ENCODE data around the gene PTPRQ.
A peak's percentile ranks its signal among the peaks of the same experiment; 100 is the strongest.
"Not testable (repeated sequence)": the region's sequence is repeated elsewhere in the genome, so short reads cannot be mapped to it uniquely, and the experiment has no call there.

PTPRQ gene

DNA sequence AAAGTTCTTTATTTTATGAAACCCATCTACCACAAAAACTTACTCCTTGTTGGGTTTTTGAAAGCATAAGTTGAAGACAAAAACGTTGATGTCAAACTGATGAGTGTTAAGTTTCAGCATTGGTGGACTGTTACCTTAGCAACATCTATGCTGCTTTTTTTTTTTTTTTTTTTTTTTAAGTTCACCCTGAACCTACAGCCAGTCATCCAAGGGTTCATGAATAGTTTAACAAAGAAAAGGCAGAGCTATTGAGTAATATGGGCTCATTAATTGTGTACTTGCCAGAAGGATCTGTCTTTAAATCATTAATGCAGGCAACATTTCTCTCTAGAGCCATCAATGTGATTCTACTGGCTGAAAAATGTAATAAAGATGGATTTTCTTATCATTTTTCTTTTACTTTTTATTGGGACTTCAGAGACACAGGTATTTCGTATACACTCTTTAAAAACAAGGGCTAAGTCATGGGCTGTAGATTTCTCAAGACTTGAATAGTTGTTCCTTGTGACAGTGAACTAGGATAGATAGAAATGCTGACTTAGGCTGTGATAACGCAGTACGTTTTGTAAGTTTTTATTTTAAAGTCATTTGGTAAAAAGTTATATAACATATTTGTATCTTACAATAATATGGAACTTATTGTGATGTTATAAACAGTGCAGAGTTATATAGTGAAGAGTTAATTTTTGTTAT is at the start of gene PTPRQ:
PTPRQ (plus strand) TSS at position 262 of the 693 bp plus-strand sequence; CDS start at position 373, 111 bp downstream.
- DNase-seq = no peak

- peak in 23 of 51 donors; percentile 0 to 57 (median 8) for DNase-seq
Observed at GRCh38 chr12:80400571-80400991, 43.5 kb upstream of the PTPRQ start.

DNA sequence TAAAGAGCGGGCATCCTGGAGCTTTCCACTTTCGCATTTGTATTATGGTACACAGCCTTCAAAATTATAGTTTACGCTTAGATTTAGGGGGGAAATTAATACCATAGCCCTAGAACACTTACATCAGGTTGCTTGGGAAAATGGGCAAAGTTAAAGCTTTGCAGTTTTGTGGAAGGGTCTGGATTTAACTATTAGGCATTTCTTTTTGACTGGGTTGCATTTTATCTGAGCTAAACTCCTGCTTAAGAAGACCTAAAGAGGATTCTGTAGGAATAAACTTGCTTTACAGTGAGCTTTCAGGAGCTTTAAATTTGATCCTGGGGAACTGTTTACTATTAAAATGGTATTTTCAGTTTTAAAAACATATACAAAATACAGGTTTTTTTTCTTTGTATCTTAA is 42.8 kb upstream of the PTPRQ start:
- no peak for DNase-seq

- DNase-seq = no peak
Observed at GRCh38 chr12:80404629-80405028, 39.4 kb upstream of the PTPRQ start.

DNA sequence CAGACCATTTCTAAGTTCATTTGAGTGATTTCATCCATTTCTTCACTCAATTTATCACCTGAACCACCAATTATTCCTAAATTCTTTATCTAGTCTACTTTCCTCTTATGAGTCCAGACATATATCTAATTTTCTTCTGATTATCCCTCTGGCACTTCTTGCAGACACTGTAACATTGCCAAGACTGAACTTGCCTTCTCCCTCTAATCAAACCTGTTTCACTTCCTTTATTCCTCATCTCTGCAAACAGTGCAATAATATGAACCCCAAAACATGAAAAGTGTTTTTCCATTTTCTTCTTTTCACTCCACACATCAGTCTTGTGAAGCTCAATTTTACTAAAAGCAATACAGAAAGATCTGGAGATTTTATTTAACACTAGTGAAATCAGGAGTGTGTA is 37.8 kb upstream of the PTPRQ start:
- no peak for DNase-seq

DNA sequence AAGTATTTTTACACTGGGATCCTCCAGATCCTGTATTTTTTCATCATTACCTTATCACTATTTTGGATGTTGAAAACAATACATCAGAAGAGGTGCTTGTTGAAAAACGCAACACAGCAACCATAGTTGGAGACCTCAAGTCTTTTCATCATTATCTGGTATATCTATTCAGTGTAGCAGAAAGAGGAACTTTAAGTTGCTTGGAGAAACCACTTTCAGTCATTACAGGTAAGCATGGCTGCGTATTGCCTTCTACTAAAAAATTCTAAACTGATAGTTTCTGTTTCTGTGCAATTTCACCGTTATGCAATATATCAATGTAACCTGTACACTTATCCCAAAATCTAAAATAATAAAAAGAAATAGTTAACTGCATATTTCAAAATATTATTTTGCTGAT is 32.2 kb upstream of the PTPRQ start:
- no peak for DNase-seq

DNA sequence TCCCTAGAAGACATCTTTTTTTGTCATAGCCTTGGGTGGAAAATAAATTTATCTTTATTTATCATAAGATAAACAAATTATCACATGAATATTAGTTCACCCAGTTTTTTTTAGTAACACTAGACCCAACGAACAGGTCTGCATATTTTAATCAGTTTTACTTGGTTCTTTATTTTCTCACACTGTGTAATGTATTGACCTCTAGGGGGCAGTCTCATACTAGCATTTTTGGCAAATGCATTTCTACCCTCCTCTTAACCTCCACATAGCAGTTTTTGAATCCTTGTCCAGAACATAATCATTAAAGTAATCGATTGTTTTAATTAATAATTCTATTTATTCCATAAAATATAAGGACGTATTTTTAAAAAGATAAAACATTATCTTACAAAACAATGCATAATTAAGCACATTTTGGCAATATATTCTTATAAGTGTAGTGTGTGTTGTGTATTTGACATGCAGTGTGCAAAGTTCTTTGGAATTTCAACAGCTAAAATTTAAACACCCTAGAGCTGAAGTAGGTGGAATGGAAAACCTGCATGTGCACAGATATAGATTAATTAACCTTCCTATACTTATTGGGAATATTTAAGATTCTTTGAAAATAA is 31.6 kb upstream of the PTPRQ start:
- peak in 1 of 51 donors; percentile 30 for DNase-seq

DNA sequence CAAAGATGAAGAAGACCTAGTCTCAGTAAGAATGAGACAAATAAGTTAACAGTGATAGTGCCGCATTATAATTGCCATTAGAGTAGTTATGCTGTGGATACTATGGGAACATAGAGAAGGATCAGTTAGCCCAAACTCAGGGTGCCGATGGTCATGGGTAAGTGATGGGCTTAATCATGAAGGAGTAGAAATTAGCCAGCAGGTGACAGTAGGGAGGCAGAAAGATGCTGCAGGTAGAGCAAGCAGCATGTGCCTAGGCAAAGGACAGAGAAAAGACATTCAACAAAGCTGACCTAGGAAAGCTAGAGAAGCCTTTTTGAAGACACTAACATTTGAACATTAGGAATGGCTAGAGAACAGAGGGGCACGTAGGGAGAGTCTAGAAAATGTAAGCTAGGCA is 30.6 kb upstream of the PTPRQ start:
- no peak for DNase-seq

DNA sequence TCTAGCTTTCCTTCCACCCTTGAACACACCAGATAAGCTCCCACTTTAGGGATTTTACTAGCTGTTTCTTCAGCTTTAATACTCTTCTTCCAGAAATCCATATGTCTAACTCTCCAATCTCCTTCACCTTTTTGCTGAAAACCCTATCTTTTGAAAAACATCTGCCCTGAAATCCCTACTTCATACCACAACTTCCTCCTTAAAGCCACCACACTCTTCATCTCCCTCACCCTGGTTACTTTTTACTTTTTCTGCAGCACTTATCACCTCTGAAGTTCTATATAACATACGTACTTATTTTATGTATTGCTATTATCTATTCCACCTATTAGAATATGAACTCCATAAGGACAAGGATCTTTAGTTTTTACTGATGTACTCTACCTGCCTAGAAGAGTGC is 28.6 kb upstream of the PTPRQ start:
- DNase-seq = no peak

DNA sequence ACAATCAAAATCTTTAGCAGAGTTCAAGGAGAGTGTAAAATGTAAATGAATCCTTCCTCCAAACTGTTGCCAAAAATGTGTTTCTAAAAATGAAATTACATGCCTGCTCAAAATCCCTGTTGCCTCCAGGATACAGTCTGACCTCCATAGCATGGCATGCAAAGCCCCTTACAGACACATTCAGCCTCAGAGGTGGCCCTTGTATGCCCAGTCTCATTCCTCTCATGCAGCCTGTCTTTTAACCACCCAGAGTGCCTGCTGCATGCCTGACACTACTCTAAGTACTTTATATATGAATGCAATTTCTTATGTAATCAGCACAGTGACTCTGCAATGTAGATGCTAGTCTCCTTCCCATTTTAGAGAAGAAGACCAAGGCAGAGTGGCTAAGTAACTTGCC is 24.4 kb upstream of the PTPRQ start:
- DNase-seq = peak in 1 of 51 donors; percentile 17

DNA sequence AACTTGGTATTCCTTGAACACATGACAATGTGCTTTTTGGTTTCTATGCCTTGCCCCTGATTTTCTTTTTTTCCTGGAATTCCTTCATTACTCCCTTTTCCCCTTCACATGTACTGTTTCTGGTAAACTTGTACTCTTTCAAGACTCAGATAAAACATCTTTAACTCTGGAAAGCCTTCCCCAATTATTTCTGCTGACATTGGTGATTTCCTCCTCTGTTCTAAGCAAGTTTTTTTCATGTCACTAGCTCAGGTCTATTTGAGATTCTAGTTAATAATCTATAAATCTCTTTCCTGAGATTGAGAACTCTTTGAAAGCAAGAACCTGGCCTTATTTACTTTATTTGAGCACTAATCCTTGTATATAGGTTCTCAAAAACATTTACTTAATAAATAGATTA is 24.0 kb upstream of the PTPRQ start:
- no peak for DNase-seq

DNA sequence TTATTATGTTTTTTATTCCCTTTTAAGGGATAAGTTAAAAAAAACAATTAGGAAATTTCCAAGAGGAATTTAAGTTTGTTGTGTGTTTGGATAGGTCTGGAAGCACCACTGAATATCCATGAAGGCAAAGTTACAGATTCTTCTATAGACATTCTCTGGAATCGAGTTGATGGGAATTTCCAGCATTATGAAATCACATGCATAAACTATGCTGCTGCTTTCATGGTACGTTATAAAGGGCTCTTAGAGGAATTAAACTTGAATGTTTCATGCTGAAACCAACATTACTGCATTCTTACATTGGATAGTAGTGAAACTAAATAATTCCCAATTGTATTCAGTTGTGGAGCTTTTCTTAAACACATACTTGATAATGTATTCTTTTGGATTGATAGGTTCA is 21.5 kb upstream of the PTPRQ start:
- no peak for DNase-seq

DNA sequence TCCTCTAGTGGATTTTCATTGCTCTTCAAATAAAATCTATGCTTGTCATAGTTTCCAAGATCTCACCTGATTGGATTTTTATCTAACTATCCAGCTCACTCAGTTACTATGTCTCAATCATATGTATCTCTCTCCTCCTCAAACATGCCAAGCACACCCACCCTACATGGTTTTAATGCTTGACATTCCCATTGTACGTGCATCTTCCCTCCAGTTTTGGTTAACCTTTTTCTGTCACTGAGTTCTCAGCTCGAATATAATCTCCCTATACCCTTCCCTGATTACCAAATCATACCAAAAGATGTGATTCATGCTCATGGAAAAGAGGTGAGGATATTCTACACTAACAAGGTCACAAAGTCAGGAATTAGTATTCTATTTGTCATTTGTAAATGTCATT is 12.0 kb upstream of the PTPRQ start:
- no peak for DNase-seq

- DNase-seq = no peak
Observed at GRCh38 chr12:80441921-80442320, 2.1 kb upstream of the PTPRQ start.

DNA sequence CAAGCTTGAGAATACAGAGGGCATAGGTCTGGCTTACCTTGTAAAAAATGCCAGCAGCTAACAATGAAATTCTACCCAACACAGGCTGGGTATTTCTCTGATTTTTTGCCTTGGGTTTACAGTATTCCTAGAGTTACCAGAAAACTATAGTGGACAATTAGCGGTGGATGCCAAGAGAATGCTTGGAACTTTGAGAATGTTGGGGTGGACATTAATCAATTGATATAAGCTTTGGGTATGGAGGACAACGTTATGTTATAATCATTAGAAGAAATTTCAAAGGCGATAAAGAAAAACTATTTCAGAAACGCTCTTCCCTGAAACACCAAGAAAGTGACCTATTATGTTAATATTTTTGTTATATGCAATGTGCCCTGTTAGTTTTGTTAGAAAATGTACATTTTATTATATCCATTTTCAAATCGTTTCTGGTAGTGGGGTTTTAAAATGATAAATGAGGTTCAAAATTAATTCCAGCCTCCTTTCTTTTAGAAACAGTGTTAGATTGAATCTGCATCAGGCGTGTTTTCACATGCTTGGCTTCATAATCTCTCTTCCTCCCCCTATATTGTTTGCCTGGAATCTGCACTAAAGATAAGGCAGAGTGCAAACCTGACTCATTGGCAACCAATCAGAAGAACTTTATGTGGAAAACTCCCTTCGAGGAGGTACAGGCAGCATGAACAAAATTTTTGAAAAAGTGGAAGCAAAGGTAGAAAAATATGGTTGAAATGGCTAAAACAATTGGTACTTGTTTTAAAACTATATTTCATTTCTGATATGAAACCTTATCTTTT is 1.4 kb upstream of the PTPRQ start:
- no peak for DNase-seq

DNA sequence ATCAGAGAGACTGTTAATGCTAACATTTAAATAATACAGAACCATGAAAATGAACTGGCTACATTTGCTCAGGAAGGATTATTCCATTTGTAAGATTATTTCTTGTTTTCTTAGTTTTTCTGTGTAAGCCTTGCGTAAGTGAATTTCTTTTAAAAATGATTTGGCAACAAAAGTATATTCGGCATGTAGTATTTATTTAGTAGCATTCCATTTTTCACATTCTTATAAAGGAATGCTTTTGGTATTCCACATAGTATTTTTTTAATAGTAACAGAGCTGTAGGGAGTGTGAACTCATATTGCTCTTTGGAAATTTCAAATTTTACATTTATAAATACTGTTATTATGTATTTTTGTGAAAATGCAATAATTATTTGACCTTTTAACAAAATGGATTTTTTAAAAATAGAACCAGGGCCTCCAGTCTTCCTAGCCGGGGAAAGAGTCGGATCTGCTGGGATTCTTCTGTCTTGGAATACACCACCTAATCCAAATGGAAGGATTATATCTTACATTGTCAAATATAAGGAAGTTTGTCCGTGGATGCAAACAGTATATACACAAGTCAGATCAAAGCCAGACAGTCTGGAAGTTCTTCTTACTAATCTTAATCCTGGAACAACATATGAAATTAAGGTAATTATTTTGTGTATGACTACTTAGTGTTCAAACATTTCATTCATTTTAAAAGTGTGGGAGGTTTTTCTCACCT is 1.2 kb downstream of the PTPRQ start:
- DNase-seq = no peak

- DNase-seq = no peak
Observed at GRCh38 chr12:80456513-80456912, 12.5 kb downstream of the PTPRQ start.

- DNase-seq = no peak
Observed at GRCh38 chr12:80460972-80461371, 16.9 kb downstream of the PTPRQ start.

DNA sequence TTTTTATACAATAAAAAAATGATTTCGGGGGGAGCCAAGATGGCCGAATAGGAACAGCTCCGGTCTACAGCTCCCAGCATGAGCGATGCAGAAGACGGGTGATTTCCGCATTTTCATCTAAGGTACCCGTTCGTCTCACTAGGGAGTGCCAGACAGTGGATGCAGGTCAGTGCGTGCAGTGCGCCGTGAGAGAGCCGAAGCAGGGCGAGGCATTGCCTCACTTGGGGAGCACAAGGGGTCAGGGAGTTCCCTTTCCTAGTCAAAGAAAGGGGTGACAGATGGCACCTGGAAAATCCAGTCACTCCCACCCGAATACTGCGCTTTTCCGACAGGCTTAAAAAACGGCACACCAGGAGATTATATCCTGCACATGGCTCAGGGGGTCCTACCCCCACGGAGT is 17.8 kb downstream of the PTPRQ start:
- DNase-seq = not testable (repeated sequence)

DNA sequence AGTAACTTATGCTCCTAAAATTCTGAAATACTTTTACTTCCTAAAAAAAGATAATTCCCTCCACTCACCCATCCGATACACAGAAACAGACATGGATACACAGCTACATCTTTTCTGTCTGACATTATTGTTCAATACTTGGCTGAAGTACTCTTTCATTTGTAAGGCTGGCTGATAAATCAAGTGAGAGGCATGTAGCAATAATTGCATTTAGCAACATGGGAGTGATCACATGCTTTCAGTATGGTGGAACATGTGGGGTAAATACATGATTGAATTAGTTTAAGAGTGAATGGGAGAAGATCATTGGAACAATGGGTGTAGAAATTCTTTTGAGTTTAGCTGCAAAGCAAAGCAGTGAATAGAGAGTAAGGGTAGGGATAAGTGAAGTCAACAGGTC is 25.6 kb downstream of the PTPRQ start:
- no peak for DNase-seq

- no peak for DNase-seq
Observed at GRCh38 chr12:80470403-80470802, 26.4 kb downstream of the PTPRQ start.

GRCh38 chr12:80472236-80472635 is 28.2 kb downstream of the PTPRQ start:
- DNase-seq = no peak

Measured in hypothalamus (tissue), 51 donors.